H1 (cell line): ENCODE data around the gene OTOF. TPM values are rescaled to one million over a fixed set of nuclear protein-coding genes. Genes with fewer than 3 reads are reported as not detected.

Source experiments
- CTCF ChIA-PET: fragments of 300-600 bp; sonication (Branson Sonifier 250); formaldehyde crosslinking; loops from one replicate; lab custom pipeline; 2021; ENCODE audit not compliant: partially characterized antibody; lab: Charles Lee
- POLR2A ChIA-PET: fragments of 300-600 bp; sonication (Branson Sonifier 250); formaldehyde crosslinking; loops from one replicate; lab custom pipeline; 2021; ENCODE audit warnings: inconsistent platforms; ENCODE audit not compliant: partially characterized antibody; lab: Charles Lee
- DNase-seq, 2 experiments: peaks; one replicate each; pipeline versions ENCODE4 v3.0.0 to v3.0.0-alpha.2; 2010 to 2022; ENCODE audit warnings: low spot score in 2 of 2, low read depth in 1 of 2, mixed read lengths in 1 of 2
- FAIRE-seq: peaks from 2 replicates; lab custom pipeline; 2011; peaks lifted over from hg19 to GRCh38; lab: Jason Lieb, UNC
- H2AFZ ChIP-seq: 2 replicates; pipeline ENCODE4 v1.8.1; 2012; ENCODE audit warnings: low read length, inconsistent platforms
- H2AK5ac ChIP-seq: 2 replicates; pipeline ENCODE4 v1.6.1; 2013; ENCODE audit warnings: low read depth, low read length
- H2BK120ac ChIP-seq: replicated peaks from 2 replicates; pipeline ENCODE3; 2013; ENCODE audit warnings: low read depth, low read length, inconsistent platforms
- H2BK12ac ChIP-seq: 2 replicates; pipeline ENCODE4 v1.6.1; 2013; ENCODE audit warnings: low read depth, low read length
- H2BK15ac ChIP-seq: 2 replicates; pipeline ENCODE4 v1.6.1; 2013; ENCODE audit warnings: low read length
- H2BK20ac ChIP-seq: 2 replicates; pipeline ENCODE4 v1.6.1; 2013; ENCODE audit warnings: low read length
- H2BK5ac ChIP-seq: 2 replicates; pipeline ENCODE4 v1.6.1; 2013; ENCODE audit warnings: low read depth, low read length
- H3K14ac ChIP-seq: 2 replicates; pipeline ENCODE4 v1.6.1; 2013; ENCODE audit warnings: inconsistent platforms; ENCODE audit not compliant: insufficient read length
- H3K18ac ChIP-seq: 2 replicates; pipeline ENCODE4 v1.6.1; 2013; ENCODE audit warnings: low read length; ENCODE audit errors: extremely low read depth
- H3K23ac ChIP-seq: 2 replicates; pipeline ENCODE4 v1.6.1; 2013; ENCODE audit warnings: inconsistent platforms; ENCODE audit not compliant: insufficient read length
- H3K23me2 ChIP-seq: 2 replicates; pipeline ENCODE4 v1.6.1; 2013; ENCODE audit warnings: low read depth, low read length
- H3K27ac ChIP-seq: 2 replicates; pipeline ENCODE4 v1.6.1; 2011; ENCODE audit warnings: low read depth, low read length, inconsistent platforms
- H3K27me3 ChIP-seq, 4 experiments: replicated peaks in 1 of 4; 1 replicate in 1 of 4; 2 replicates in 3 of 4; pipeline versions ENCODE4 v1.6.1 to v1.8.1; 2011 to 2013; ENCODE audit warnings: low read length in 3 of 4, mild to moderate bottlenecking in 3 of 4, inconsistent platforms in 2 of 4, mixed read lengths in 2 of 4, moderate library complexity in 1 of 4; ENCODE audit not compliant: control insufficient read depth in 3 of 4, insufficient read depth in 3 of 4; ENCODE audit errors: extremely low read depth in 1 of 4
- H3K36me3 ChIP-seq, 4 experiments: 2 replicates each; pipeline versions ENCODE4 v1.6.1 to v1.8.1; 2011 to 2013; ENCODE audit warnings: mild to moderate bottlenecking in 4 of 4, low read length in 3 of 4, moderate library complexity in 2 of 4, control low read depth in 1 of 4, inconsistent platforms in 1 of 4; ENCODE audit not compliant: insufficient read depth in 4 of 4, control insufficient read depth in 2 of 4
- H3K4ac ChIP-seq: replicated peaks from 2 replicates; pipeline ENCODE3; 2013; ENCODE audit warnings: low read length, low read depth, mixed read lengths, inconsistent platforms; ENCODE audit not compliant: insufficient read length
- H3K4me1 ChIP-seq, 4 experiments: replicated peaks in 1 of 4; 1 replicate in 1 of 4; 2 replicates in 3 of 4; pipeline versions ENCODE4 v1.6.1 to v1.8.1; 2011 to 2013; ENCODE audit warnings: low read length in 3 of 4, inconsistent platforms in 2 of 4, mixed read lengths in 1 of 4; ENCODE audit not compliant: insufficient read depth in 4 of 4, control insufficient read depth in 3 of 4
- H3K4me2 ChIP-seq, 2 experiments: 2 replicates each; pipeline versions ENCODE4 v1.6.1 to v1.8.1; 2011 to 2013; ENCODE audit warnings: low read depth in 2 of 2, low read length in 2 of 2, control low read depth in 1 of 2, inconsistent platforms in 1 of 2, mild to moderate bottlenecking in 1 of 2; ENCODE audit not compliant: insufficient read depth in 1 of 2
- H3K4me3 ChIP-seq, 4 experiments: fragments of 200-600, 300-600 bp in 1 of 4; sonication (generic), shearing (Covaris generic), sonication (Bioruptor Twin) in 1 of 4; 2 replicates each; pipeline versions ENCODE4 v1.5.1 to v1.8.1; 2011 to 2016; ENCODE audit warnings: low read length in 4 of 4, low read depth in 3 of 4, control low read depth in 2 of 4, inconsistent platforms in 2 of 4, mild to moderate bottlenecking in 2 of 4, mixed read lengths in 1 of 4, moderate library complexity in 1 of 4; ENCODE audit not compliant: insufficient read depth in 2 of 4; ENCODE audit errors: extremely low read depth in 1 of 4
- H3K56ac ChIP-seq: replicated peaks from 2 replicates; pipeline ENCODE3; 2013; ENCODE audit warnings: low read depth, mild to moderate bottlenecking, mixed read lengths, low read length, inconsistent platforms; ENCODE audit not compliant: insufficient read length
- H3K79me1 ChIP-seq: 2 replicates; pipeline ENCODE4 v1.6.1; 2013; ENCODE audit warnings: low read depth, low read length, control low read depth
- H3K79me2 ChIP-seq, 2 experiments: 2 replicates each; pipeline versions ENCODE4 v1.6.1 to v1.8.1; 2012 to 2013; ENCODE audit warnings: low read length in 2 of 2, mild to moderate bottlenecking in 2 of 2, inconsistent platforms in 1 of 2; ENCODE audit not compliant: insufficient read depth in 2 of 2, control insufficient read depth in 1 of 2
- H3K9ac ChIP-seq, 4 experiments: replicated peaks in 1 of 4; 1 replicate in 1 of 4; 2 replicates in 3 of 4; pipeline versions ENCODE4 v1.6.1 to v1.8.1; 2011 to 2013; ENCODE audit warnings: low read depth in 3 of 4, low read length in 3 of 4, control low read depth in 2 of 4, mild to moderate bottlenecking in 2 of 4, moderate library complexity in 2 of 4, inconsistent platforms in 1 of 4; ENCODE audit errors: extremely low read depth in 1 of 4
- H3K9me3 ChIP-seq, 2 experiments: 2 replicates each; pipeline versions ENCODE4 v1.6.1 to v1.8.1; 2012 to 2013; ENCODE audit warnings: mild to moderate bottlenecking in 2 of 2, moderate library complexity in 2 of 2, control low read depth in 1 of 2, inconsistent platforms in 1 of 2, low read depth in 1 of 2, low read length in 1 of 2, mixed read lengths in 1 of 2; ENCODE audit not compliant: insufficient read depth in 2 of 2
- H4K20me1 ChIP-seq, 2 experiments: replicated peaks in 1 of 2; 2 replicates each; pipeline versions ENCODE3 to v1.8.1; 2011 to 2013; ENCODE audit warnings: inconsistent platforms in 2 of 2, low read length in 2 of 2, mild to moderate bottlenecking in 1 of 2; ENCODE audit not compliant: insufficient read depth in 2 of 2, control insufficient read depth in 1 of 2
- H4K5ac ChIP-seq: 2 replicates; pipeline ENCODE4 v1.6.1; 2013; ENCODE audit warnings: low read length, low read depth, mixed read lengths, inconsistent platforms; ENCODE audit not compliant: insufficient read length
- H4K8ac ChIP-seq: 2 replicates; pipeline ENCODE4 v1.8.0; 2013; ENCODE audit warnings: mild to moderate bottlenecking, moderate library complexity, low read length, inconsistent platforms; ENCODE audit not compliant: insufficient read depth; ENCODE audit errors: extremely low read depth
- H4K91ac ChIP-seq: replicated peaks from 2 replicates; pipeline ENCODE3; 2013; ENCODE audit warnings: low read length, mixed read lengths, inconsistent platforms; ENCODE audit not compliant: insufficient read length
- BACH1 ChIP-seq: IDR thresholded peaks from 2 replicates; pipeline ENCODE4 v1.6.1; 2012; ENCODE audit warnings: low read length, improper control_type of control experiment
- BCL11A ChIP-seq, 2 experiments: IDR thresholded peaks; one replicate each; pipeline ENCODE4 v1.6.1; 2011; ENCODE audit warnings: low read depth in 2 of 2, low read length in 2 of 2, mild to moderate bottlenecking in 2 of 2
- CTBP2 ChIP-seq: IDR thresholded peaks from 2 replicates; pipeline ENCODE4 v1.7.0; 2011; ENCODE audit warnings: borderline replicate concordance, mild to moderate bottlenecking, moderate library complexity, mixed read lengths, low read length; ENCODE audit not compliant: insufficient read depth, insufficient read length
- FOSL1 ChIP-seq: IDR thresholded peaks from 2 replicates; pipeline ENCODE4 v1.6.1; 2011; ENCODE audit warnings: mild to moderate bottlenecking, low read depth, low read length, moderate library complexity; ENCODE audit not compliant: insufficient read depth
- HDAC2 ChIP-seq, 2 experiments: fragments of 300-600 bp in 1 of 2; sonication (generic) in 1 of 2; IDR thresholded peaks; 2 replicates each; pipeline ENCODE4 v1.6.1; 2011 to 2012; ENCODE audit warnings: low read depth in 2 of 2, low read length in 2 of 2, mild to moderate bottlenecking in 2 of 2, moderate library complexity in 2 of 2, borderline replicate concordance in 1 of 2, inconsistent platforms in 1 of 2
- HDAC6 ChIP-seq: IDR thresholded peaks from one replicate; pipeline ENCODE4 v1.7.1; 2012; ENCODE audit warnings: low read depth, mild to moderate bottlenecking, inconsistent platforms, low read length, moderate library complexity
- RAD21 ChIP-seq, 2 experiments: IDR thresholded peaks in 1 of 2; conservative IDR thresholded peaks in 1 of 2; 2 replicates each; pipeline ENCODE4 v1.6.1; 2011; ENCODE audit warnings: low read depth in 2 of 2, low read length in 2 of 2, improper control_type of control experiment in 1 of 2, inconsistent platforms in 1 of 2, mild to moderate bottlenecking in 1 of 2, moderate library complexity in 1 of 2
- RXRA ChIP-seq: IDR thresholded peaks from 2 replicates; pipeline ENCODE4 v1.6.1; 2011; ENCODE audit warnings: low read depth, mild to moderate bottlenecking, low read length, moderate library complexity; ENCODE audit not compliant: insufficient read depth
- SAP30 ChIP-seq: fragments of 300-600 bp; sonication (generic); IDR thresholded peaks from 2 replicates; pipeline ENCODE4 v1.7.1; 2012; ENCODE audit warnings: low read length, moderate library complexity, mild to moderate bottlenecking, inconsistent platforms; ENCODE audit not compliant: insufficient read depth, insufficient replicate concordance
- SUZ12 ChIP-seq: fragments of 200-600 bp; sonication (generic); IDR thresholded peaks from 2 replicates; pipeline ENCODE4 v1.6.1; 2012; ENCODE audit warnings: mild to moderate bottlenecking, inconsistent platforms, low read length, moderate library complexity, mixed read lengths
- TEAD4 ChIP-seq: IDR thresholded peaks from 2 replicates; pipeline ENCODE4 v1.6.1; 2012; ENCODE audit warnings: low read depth, low read length, inconsistent platforms, mixed read lengths
- USF2 ChIP-seq: IDR thresholded peaks from 2 replicates; pipeline ENCODE4 v1.6.1; 2011; ENCODE audit warnings: low read length, improper control_type of control experiment
- WGBS, 2 experiments: shearing (Covaris generic) in 1 of 2; methylation state at CpG; one replicate each; pipeline versions ENCODE4 v1.1.6 to v1.1.7; 2013 to 2015; ENCODE audit warnings: low lambda C conversion rate in 2 of 2, mixed read lengths in 2 of 2, inconsistent platforms in 1 of 2, low coverage in 1 of 2, missing lambda C conversion rate in 1 of 2; ENCODE audit not compliant: insufficient replicate concordance in 2 of 2, insufficient coverage in 1 of 2, insufficient read length in 1 of 2; ENCODE audit errors: extremely low coverage in 1 of 2, missing lambda C conversion rate in 1 of 2; 5-methylcytosine and 5-hydroxymethylcytosine counted together
- polyA plus RNA-seq, 7 experiments: library from polyadenylated mRNA; depleted of rRNA in 3 of 7; stranded (reverse) in 5 of 7; unstranded in 2 of 7; fragments of >200 nt in 5 of 7; fragments of 200-250 nt in 2 of 7; gene quantifications; 1 replicate in 5 of 7; 2 replicates in 1 of 7; 4 replicates in 1 of 7; pipeline versions ENCODE4 v1.2.1 to v1.2.3, GENCODE V29; 2011 to 2013; ENCODE audit warnings: missing spikeins in 2 of 7, mixed read lengths in 2 of 7
- total RNA-seq: library from RNA; stranded (reverse); fragmentation: NEBNext Ultra II Directional; extraction: Animal tissue kit (Norgen Biotek cat#: 25700); gene quantifications from 2 replicates; pipeline ENCODE4 v1.2.1, GENCODE V29; 2021

The OTOF gene
- total and polyA plus RNA-seq, 2 of the 8 experiments (the other 6 are each of a cell fraction or from before 2014, with no cell fraction given): 0.06 TPM; not detected in 1

GRCh38 chr2:26494199-26494598, 16.3 kb upstream of the OTOF start:
- ChIA-PET CTCF (interaction anchor here (0.6 to 5.1 kb wide), 3 partner anchors 15 to 318 kb away, joined by 3 to 37 read pairs (median 3); no protein-coding TSS in a partner anchor), POLR2A (no interaction called here)
- Histone ChIP-seq H3K9ac (no peak overlapping the region), H2BK120ac (no peak overlapping the region), H3K79me2 (no peaks in the 10 kb centered on the region), H4K91ac (no peak overlapping the region), H2AK5ac (no peak overlapping the region), H3K36me3 (no peaks in the 10 kb centered on the region), H4K5ac (no peak overlapping the region), H3K4ac (no peak overlapping the region), H3K27ac (no peak overlapping the region), H3K79me1 (no peaks in the 10 kb centered on the region), H3K23me2 (no peaks in the 10 kb centered on the region), H3K4me2 (no peak overlapping the region), H3K18ac (no peak overlapping the region), H3K27me3 (no peaks in the 10 kb centered on the region), H3K4me3 (no peak overlapping the region), H2AFZ (no peak overlapping the region), H3K23ac (no peak overlapping the region), H2BK15ac (no peak overlapping the region), H2BK12ac (no peak overlapping the region; the same call in 1 of the 2 replicates), H3K56ac (no peak overlapping the region), H4K20me1 (no peaks in the 10 kb centered on the region), H4K8ac (no peak overlapping the region), H2BK20ac (no peak overlapping the region), H3K4me1 (peaks cover 2 to 5% (median 3%) of the 10 kb centered on the region in 4 experiments; a peak in 4 of 7 replicates), H3K9me3 (no peaks in the 10 kb centered on the region), H3K14ac (no peak overlapping the region), H2BK5ac (no peak overlapping the region)
- DNase-seq: no peak
- no peak for FAIRE-seq
- WGBS, 2 experiments: 97% methylated on average over 4 of the region's 4 CpGs; no CpG with 5 or more reads in 1 of the 2 experiments
- no peak for TF ChIP-seq SUZ12
- no peak for TF ChIP-seq HDAC6
- no peak for TF ChIP-seq HDAC2 (IDR thresholded peaks at IDR 0.05; ENCODE audit: borderline replicate concordance in 1 of 2, low read depth in 2 of 2, low read length in 2 of 2)
- no peak for TF ChIP-seq BCL11A (IDR thresholded peaks at IDR 0.05; ENCODE audit: low read depth in 2 of 2, low read length in 2 of 2)
- TF ChIP-seq FOSL1: no peak
- no peak for TF ChIP-seq BACH1
- TF ChIP-seq USF2: no peak
- no peak for TF ChIP-seq TEAD4
- no peak for TF ChIP-seq RAD21 (IDR thresholded peaks at IDR 0.05 in 1 of 2, conservative IDR thresholded peaks at IDR 0.05 in 1 of 2; ENCODE audit: low read depth in 2 of 2, low read length in 2 of 2)
- no peak for TF ChIP-seq SAP30
- no peak for TF ChIP-seq CTBP2
- no peak for TF ChIP-seq RXRA
